Measurements from ENCODE around the gene TMTC4.

The TMTC4 gene

GRCh38 chr13:100602493-100603111 lies 72.0 kb downstream of the TMTC4 start:
- TF ChIP-seq CTCF (conservative IDR thresholded peaks at IDR 0.05; ENCODE audit: control insufficient read depth, insufficient read depth, low read depth, low read length) = no peak
- H3K4me3 ChIP-seq (ENCODE audit: control insufficient read depth, low read depth, low read length) = no peak overlapping the region
- no peak for DNase-seq (ENCODE audit: low read depth)

- no peak overlapping the region for H3K4me3 ChIP-seq (ENCODE audit: control insufficient read depth, low read depth, low read length)
- TF ChIP-seq CTCF (conservative IDR thresholded peaks at IDR 0.05; ENCODE audit: control insufficient read depth, insufficient read depth, low read depth, low read length) = no peak
- no peak for DNase-seq (ENCODE audit: low read depth)
Measured at GRCh38 chr13:100601716-100602115, 72.9 kb downstream of the TMTC4 start.

- TF ChIP-seq CTCF (conservative IDR thresholded peaks at IDR 0.05; ENCODE audit: control insufficient read depth, insufficient read depth, low read depth, low read length) = no peak
- DNase-seq (ENCODE audit: low read depth) = no peak
- H3K4me3 ChIP-seq (ENCODE audit: control insufficient read depth, low read depth, low read length) = no peak overlapping the region
Measured at GRCh38 chr13:100600915-100601314, 73.7 kb downstream of the TMTC4 start.

- no peak for TF ChIP-seq CTCF (conservative IDR thresholded peaks at IDR 0.05; ENCODE audit: control insufficient read depth, insufficient read depth, low read depth, low read length)
- H3K4me3 ChIP-seq (ENCODE audit: control insufficient read depth, low read depth, low read length) = no peak overlapping the region
- DNase-seq (ENCODE audit: low read depth) = no peak
Measured at GRCh38 chr13:100600461-100600860, 74.1 kb downstream of the TMTC4 start.

- TF ChIP-seq CTCF (conservative IDR thresholded peaks at IDR 0.05; ENCODE audit: control insufficient read depth, insufficient read depth, low read depth, low read length) = no peak
- H3K4me3 ChIP-seq (ENCODE audit: control insufficient read depth, low read depth, low read length) = no peak overlapping the region
- DNase-seq (ENCODE audit: low read depth) = peak; percentile 32
Measured at GRCh38 chr13:100597253-100597652, 77.3 kb downstream of the TMTC4 start.

- no peak for TF ChIP-seq CTCF (conservative IDR thresholded peaks at IDR 0.05; ENCODE audit: control insufficient read depth, insufficient read depth, low read depth, low read length)
- no peak overlapping the region for H3K4me3 ChIP-seq (ENCODE audit: control insufficient read depth, low read depth, low read length)
- no peak for DNase-seq (ENCODE audit: low read depth)
Measured at GRCh38 chr13:100596516-100596915, 78.1 kb downstream of the TMTC4 start.

GRCh38 chr13:100594731-100595130 lies 79.9 kb downstream of the TMTC4 start:
- DNase-seq (ENCODE audit: low read depth) = no peak
- no peak for TF ChIP-seq CTCF (conservative IDR thresholded peaks at IDR 0.05; ENCODE audit: control insufficient read depth, insufficient read depth, low read depth, low read length)
- no peak overlapping the region for H3K4me3 ChIP-seq (ENCODE audit: control insufficient read depth, low read depth, low read length)

Data from fibroblast of mammary gland (primary cell).